ENCODE data around the gene HIGD1A. TPM values are rescaled to one million over a fixed set of nuclear protein-coding genes. Genes with fewer than 3 reads are reported as not detected.
A peak's percentile ranks its signal among the peaks of the same experiment; 100 is the strongest.

The HIGD1A gene
- total RNA-seq, 1 experiment from 2014 or later: 80.7 TPM

DNA sequence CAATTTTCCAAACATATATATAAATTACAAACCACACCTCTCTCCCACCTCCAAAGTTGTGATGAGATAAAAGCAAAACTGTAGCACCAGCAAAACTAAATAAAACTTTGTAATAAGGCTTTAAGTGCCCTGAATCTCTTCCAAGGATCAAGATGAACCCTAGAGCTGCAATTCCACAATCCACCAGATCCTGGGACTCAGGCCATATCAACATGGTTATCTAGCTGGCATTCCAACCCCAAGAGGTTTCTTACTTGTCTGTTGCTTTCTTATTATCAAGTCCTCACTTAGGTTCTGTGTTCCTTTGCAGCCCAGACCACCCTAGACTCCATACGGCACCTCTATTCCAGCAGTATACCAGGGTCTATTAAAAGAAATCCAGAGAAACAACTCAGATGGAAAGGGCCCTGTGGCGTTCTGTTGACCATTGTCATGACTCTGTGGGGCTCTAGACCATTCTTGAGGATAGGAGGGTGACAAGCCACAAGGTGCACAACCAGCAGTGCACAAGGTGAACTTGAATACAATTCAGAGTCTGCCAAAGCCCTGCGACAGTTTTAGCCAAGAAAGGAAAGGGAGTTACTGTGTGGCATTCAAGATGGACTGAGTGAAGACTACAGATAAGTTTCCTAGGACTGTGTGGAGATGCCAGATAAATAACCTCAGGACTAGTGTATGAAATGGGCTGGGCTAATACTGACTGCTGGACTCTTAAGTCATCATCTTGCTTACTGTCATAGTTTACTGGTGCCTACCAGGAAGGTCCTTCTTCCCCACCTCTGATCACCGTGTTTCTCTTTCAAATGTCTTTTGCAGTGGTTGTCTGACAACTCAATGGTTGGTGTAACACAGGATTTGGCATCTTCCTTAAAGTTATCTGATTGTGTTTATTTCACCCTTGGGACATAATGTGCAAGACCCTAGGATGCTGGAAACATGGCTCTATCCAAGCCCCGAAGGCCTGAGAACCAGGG lies 32.1 kb upstream of the HIGD1A start (continued):
- no peak for TF ChIP-seq NFYB (CRISPR knock-in tag; conservative IDR thresholded peaks at IDR 0.05; ENCODE audit: low read depth)
- no peak for TF ChIP-seq MXD4 (CRISPR knock-in tag; IDR thresholded peaks at IDR 0.05; ENCODE audit: borderline replicate concordance)
- TF ChIP-seq, protein P1, sequence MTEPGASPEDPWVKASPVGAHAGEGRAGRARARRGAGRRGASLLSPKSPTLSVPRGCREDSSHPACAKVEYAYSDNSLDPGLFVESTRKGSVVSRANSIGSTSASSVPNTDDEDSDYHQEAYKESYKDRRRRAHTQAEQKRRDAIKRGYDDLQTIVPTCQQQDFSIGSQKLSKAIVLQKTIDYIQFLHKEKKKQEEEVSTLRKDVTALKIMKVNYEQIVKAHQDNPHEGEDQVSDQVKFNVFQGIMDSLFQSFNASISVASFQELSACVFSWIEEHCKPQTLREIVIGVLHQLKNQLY (CRISPR knock-in tag; IDR thresholded peaks at IDR 0.05): no peak

DNA sequence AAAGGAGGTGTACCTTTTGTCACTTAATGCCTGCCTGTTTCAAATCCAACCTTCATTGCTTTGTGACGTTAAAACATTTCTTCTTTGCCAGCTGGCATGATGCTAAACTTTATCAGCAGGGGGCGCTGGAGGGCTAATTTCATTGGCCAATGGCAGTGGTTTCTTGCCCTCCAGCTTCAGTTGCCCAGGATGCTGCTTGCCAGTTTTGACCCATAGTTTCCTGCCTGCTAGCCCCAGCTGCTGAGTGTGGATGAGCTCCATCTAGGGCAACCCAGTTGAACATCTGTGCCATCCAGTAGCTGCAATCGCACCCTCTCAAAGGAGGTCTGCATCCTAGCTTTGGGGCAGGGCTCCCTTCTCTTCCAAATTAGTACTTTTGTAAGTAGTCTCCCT lies 27.0 kb upstream of the HIGD1A start:
- no peaks in the 10 kb centered on the region for H3K36me3 Mint-ChIP-seq
- TF ChIP-seq, protein P2, sequence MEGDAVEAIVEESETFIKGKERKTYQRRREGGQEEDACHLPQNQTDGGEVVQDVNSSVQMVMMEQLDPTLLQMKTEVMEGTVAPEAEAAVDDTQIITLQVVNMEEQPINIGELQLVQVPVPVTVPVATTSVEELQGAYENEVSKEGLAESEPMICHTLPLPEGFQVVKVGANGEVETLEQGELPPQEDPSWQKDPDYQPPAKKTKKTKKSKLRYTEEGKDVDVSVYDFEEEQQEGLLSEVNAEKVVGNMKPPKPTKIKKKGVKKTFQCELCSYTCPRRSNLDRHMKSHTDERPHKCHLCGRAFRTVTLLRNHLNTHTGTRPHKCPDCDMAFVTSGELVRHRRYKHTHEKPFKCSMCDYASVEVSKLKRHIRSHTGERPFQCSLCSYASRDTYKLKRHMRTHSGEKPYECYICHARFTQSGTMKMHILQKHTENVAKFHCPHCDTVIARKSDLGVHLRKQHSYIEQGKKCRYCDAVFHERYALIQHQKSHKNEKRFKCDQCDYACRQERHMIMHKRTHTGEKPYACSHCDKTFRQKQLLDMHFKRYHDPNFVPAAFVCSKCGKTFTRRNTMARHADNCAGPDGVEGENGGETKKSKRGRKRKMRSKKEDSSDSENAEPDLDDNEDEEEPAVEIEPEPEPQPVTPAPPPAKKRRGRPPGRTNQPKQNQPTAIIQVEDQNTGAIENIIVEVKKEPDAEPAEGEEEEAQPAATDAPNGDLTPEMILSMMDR (IDR thresholded peaks at IDR 0.05): peak; percentile 73
- TF ChIP-seq SMAD4 (CRISPR knock-in tag; IDR thresholded peaks at IDR 0.05): no peak
- TF ChIP-seq KAT7 (CRISPR knock-in tag; IDR thresholded peaks at IDR 0.05; ENCODE audit: borderline replicate concordance): no peak
- TF ChIP-seq, protein P3, sequence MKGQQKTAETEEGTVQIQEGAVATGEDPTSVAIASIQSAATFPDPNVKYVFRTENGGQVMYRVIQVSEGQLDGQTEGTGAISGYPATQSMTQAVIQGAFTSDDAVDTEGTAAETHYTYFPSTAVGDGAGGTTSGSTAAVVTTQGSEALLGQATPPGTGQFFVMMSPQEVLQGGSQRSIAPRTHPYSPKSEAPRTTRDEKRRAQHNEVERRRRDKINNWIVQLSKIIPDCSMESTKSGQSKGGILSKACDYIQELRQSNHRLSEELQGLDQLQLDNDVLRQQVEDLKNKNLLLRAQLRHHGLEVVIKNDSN (CRISPR knock-in tag; IDR thresholded peaks at IDR 0.05): no peak
- no peaks in the 10 kb centered on the region for H3K27me3 Mint-ChIP-seq (ENCODE audit: low read depth)
- H3K9me3 Mint-ChIP-seq: no peaks in the 10 kb centered on the region
- DNase-seq (ENCODE audit: low spot score) (peak; percentile 88), ATAC-seq (peak; percentile 88)
- H3K4me1 Mint-ChIP-seq: peaks cover 12% of the 10 kb centered on the region
- H3K27ac Mint-ChIP-seq: no peak overlapping the region
- no peak overlapping the region for H3K4me3 Mint-ChIP-seq
- ChIA-PET POLR2A (interaction anchor here (0.7 to 1.1 kb wide), 3 partner anchors 8 to 329 kb away, joined by 3 to 5 read pairs (median 3); partner anchors contain the start of genes HIGD1A and VIPR1), CTCF (interaction anchor here (0.6 to 2.1 kb wide), 45 partner anchors 8 to 329 kb away, joined by 3 to 55 read pairs (median 6); partner anchors contain the start of genes HIGD1A, SEC22C and VIPR1)

DNA sequence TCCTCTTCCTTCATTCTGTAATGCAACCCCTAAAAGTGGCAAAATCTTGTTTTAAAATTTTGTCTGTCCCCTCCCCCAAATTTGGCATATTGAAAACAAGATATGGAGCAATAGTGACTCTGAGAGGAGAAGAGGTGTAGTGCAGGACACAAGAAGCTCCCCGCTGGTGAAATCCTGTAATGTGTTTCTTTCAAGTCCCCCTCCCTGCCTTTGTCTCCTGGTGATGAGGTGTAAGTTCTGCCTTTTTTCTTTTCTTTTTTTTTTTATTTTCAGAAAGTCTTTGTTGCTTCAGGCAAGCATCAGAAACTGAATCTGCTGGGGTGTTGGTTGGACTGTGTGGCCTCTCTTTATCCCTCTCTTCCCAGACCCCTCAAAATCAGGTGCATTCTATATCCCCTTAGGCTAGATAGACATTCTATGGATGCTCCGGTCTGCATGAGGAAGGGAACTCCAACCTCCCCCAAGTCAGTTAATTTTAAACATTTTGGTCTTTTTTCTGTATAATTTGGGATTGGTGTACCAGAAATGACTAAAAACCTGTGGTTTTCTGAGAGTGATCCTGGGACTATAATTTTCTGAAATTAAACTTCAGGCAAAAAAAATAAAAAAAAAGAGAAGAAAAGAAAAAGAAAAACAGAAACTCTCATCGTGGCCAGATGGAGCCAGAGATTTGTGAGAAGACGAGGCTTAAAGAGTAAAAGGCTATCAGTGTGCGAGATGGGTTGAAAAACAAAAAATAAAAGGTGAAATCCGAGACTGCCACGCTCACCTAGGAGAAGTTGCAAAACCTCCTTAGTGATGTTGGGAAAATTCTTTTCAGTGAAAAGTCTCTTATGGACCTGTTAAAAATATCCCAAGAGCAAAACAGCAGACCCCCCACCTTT lies 26.4 kb upstream of the HIGD1A start:
- Mint-ChIP-seq H3K27ac (no peak overlapping the region), H3K9me3 (no peaks in the 10 kb centered on the region), H3K4me1 (peaks cover 12% of the 10 kb centered on the region), H3K27me3 (ENCODE audit: low read depth) (no peaks in the 10 kb centered on the region), H3K36me3 (no peaks in the 10 kb centered on the region), H3K4me3 (peak overlapping the region; percentile 42)
- DNase-seq (ENCODE audit: low spot score): peak; percentile 17
- peak; percentile 73 for ATAC-seq
- POLR2A ChIA-PET: interaction anchor here (0.7 to 1.1 kb wide), 5 partner anchors 11 to 328 kb away, joined by 3 to 5 read pairs (median 3); partner anchors contain the start of genes HIGD1A and VIPR1
- TF ChIP-seq, protein P4, sequence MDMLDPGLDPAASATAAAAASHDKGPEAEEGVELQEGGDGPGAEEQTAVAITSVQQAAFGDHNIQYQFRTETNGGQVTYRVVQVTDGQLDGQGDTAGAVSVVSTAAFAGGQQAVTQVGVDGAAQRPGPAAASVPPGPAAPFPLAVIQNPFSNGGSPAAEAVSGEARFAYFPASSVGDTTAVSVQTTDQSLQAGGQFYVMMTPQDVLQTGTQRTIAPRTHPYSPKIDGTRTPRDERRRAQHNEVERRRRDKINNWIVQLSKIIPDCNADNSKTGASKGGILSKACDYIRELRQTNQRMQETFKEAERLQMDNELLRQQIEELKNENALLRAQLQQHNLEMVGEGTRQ (CRISPR knock-in tag; IDR thresholded peaks at IDR 0.05): no peak
- TF ChIP-seq, protein P2 (IDR thresholded peaks at IDR 0.05): 0 out of 2 replicates have a peak, but pooled peaks have one; percentile 16
- TF ChIP-seq, protein P5, sequence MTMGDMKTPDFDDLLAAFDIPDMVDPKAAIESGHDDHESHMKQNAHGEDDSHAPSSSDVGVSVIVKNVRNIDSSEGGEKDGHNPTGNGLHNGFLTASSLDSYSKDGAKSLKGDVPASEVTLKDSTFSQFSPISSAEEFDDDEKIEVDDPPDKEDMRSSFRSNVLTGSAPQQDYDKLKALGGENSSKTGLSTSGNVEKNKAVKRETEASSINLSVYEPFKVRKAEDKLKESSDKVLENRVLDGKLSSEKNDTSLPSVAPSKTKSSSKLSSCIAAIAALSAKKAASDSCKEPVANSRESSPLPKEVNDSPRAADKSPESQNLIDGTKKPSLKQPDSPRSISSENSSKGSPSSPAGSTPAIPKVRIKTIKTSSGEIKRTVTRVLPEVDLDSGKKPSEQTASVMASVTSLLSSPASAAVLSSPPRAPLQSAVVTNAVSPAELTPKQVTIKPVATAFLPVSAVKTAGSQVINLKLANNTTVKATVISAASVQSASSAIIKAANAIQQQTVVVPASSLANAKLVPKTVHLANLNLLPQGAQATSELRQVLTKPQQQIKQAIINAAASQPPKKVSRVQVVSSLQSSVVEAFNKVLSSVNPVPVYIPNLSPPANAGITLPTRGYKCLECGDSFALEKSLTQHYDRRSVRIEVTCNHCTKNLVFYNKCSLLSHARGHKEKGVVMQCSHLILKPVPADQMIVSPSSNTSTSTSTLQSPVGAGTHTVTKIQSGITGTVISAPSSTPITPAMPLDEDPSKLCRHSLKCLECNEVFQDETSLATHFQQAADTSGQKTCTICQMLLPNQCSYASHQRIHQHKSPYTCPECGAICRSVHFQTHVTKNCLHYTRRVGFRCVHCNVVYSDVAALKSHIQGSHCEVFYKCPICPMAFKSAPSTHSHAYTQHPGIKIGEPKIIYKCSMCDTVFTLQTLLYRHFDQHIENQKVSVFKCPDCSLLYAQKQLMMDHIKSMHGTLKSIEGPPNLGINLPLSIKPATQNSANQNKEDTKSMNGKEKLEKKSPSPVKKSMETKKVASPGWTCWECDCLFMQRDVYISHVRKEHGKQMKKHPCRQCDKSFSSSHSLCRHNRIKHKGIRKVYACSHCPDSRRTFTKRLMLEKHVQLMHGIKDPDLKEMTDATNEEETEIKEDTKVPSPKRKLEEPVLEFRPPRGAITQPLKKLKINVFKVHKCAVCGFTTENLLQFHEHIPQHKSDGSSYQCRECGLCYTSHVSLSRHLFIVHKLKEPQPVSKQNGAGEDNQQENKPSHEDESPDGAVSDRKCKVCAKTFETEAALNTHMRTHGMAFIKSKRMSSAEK (CRISPR knock-in tag; IDR thresholded peaks at IDR 0.05; ENCODE audit: borderline replicate concordance): no peak
- TF ChIP-seq, protein P6, sequence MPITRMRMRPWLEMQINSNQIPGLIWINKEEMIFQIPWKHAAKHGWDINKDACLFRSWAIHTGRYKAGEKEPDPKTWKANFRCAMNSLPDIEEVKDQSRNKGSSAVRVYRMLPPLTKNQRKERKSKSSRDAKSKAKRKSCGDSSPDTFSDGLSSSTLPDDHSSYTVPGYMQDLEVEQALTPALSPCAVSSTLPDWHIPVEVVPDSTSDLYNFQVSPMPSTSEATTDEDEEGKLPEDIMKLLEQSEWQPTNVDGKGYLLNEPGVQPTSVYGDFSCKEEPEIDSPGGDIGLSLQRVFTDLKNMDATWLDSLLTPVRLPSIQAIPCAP (CRISPR knock-in tag; IDR thresholded peaks at IDR 0.05): no peak
- no peak for TF ChIP-seq NFE2L1 (CRISPR knock-in tag; IDR thresholded peaks at IDR 0.05)
- CTCF ChIA-PET: interaction anchor here (0.6 to 2.1 kb wide), 58 partner anchors 8 to 601 kb away, joined by 3 to 55 read pairs (median 5); partner anchors contain the start of genes HIGD1A, SEC22C and VIPR1
